Measurements from ENCODE around the gene NIPBL.
"Not testable (repeated sequence)": the region's sequence is repeated elsewhere in the genome, so short reads cannot be mapped to it uniquely, and the experiment has no call there.

The NIPBL gene

DNA sequence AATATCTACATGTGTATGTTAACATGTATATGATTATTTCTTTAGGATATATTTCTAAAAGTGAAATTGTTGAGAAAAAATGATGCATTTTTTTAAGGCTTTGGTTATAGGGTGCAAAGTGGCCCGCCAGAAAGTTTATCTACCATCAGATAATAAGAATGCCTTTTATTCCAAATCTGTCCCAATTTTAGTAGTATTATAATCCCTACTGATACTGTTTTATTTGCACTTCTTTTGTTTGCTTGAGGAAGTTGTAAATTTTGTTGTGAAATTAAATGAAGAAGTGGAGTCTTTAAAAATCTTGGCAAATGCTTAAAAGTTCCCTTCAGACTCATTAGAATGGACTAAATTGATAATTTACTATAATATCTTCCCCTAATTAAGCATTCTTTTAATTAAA is 73.0 kb downstream of the NIPBL start:
- no peak for DNase-seq

DNA sequence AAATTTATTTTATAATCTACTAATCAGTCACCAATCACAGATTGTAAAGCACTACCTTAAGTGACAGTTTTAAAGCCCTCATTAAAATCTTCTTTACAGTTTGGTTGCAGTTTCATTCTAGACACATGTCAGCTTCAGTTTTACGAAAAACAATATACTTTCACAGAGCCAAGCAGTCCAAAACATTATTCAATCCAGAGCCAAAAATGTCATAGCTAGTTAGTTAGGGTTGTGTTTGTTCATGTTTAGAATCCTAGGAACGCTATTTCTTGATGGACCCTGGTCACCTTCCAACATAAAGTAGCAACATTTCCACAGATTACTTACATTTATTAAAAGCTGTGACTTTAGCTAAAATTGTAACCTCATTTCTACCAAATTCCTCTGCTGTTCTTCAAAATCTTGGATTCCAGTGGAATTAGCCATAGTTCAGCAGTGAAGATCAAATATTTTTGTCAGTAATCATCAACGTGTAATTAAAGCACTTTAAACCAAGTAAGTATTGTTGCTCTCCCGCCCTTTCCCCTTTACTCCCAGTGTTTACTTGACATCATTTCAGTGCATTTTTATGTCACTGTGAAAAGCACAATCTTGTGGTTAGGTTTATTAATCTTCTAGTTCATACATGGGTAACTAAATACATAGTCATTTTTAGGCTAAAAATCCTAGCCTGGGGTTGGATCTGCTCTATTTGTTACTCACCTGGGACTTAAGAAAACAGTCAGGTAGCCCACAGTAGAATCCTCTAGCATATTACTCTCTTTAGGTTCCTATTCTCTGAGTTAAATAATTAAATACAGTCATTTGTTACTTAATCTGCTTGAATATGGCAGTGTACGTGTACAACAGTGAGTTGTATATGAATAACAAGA is 74.3 kb downstream of the NIPBL start:
- no peak for DNase-seq

DNA sequence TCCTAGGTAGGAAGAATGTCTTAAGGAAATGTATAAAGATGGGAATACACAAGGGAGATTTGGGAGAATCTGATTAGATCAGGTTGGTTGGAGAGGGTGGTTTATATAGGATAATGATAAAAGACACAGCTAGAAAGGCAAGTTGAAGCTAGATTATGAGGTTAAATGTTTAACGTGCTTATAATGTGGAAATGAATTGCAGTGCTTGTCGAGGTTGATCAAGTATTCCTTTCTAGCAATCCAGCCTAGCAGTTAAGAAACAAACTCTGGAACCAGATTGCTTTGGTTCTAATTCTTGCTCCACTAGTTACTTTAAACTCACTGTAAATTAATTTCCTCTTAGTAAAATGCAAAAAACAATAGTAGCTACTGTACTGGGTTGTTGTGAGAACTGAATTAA is 76.5 kb downstream of the NIPBL start:
- no peak for DNase-seq

DNA sequence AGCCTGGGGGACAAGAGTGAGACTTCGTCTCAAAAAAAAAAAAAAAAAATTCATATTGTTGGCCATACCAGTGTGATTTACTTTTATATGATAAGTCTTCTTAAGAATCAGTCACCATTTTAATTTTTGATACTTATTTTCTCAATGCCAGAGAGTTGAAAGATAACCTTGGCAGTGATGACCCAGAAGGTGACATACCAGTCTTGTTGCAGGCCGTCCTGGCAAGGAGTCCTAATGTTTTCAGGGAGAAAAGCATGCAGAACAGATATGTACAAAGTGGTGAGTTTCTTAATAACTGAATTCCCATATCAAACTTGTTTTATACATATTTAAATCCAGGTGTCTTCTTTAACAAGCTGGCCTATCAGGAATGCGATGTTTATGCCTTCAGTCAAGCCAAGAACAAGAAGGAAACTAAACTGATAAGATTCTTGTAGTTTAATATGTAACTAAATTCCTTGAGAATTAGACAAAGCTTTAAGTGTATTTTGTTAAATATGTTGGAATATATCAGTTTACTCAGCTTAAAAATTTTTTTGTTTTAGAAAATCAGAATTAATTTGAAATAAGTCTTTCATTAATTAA is 81.5 kb downstream of the NIPBL start:
- no peak for DNase-seq

DNA sequence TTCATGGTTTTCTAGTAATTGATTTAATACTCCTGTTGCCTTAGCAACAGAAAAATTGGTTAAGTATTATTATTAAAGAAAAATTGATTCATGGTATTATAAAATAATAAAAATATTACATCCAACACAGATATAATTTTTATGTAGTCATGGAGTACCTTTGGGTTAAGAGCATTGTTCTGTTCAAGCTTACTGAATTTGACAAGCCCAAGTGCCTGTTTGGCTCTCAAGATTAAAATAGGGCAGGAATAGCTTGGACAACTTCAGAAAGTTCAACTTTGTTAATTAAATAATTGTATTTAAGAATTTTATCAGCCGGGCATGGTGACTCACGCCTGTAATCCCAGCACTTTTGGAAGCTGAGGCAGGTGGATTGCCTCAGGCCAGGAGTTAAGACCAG is 82.0 kb downstream of the NIPBL start:
- no peak for DNase-seq

DNA sequence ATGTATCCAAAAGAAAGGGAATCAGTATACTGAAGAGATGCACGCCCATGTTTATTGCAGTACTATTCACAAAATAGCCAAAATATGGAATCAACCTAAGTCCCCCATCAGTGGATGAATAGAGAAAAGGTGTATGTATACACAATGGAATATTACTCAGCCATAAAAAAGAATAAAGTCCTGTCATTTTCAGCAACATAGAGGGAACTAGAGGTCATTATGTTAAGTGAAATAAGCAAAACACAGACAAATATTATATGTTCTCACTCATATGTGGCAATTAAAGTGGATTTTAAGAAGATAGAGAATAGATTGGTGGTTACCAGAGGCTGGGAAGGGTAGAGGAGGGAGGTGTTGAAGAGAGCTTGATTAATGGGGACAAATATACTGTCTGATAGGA is 88.6 kb downstream of the NIPBL start:
- no peak for DNase-seq

DNA sequence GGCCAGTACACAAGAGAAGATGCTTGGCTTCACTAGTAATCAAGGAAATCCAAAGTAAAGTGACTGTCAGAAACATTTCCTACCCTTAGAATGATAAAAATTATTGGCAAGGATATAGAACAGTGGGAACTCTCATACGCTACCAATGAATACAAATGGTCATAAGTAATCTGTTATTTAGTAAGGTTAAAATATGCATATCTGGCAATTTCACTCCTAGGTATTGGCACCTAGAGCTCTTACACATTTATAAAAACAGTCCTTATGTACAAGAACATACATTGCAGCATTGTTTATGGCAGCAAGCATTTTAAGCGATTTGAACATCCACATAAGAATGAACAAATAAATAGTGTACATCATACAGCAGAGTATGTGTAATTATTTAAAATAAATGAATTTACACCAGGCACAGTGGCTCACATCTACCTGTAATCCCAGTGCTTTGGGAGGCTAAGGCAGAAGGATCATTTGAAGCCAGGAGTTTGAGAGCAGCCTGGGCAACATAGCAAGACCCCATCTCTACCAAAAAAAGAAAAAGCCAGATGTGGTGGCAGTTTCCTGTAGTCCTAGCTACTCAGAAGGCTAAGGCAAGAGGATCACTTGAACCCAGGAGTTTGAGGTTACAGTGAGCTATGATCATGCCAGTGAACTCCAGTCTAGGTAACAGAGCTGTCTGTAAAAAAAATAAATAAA is 93.3 kb downstream of the NIPBL start:
- DNase-seq, result no peak

DNA sequence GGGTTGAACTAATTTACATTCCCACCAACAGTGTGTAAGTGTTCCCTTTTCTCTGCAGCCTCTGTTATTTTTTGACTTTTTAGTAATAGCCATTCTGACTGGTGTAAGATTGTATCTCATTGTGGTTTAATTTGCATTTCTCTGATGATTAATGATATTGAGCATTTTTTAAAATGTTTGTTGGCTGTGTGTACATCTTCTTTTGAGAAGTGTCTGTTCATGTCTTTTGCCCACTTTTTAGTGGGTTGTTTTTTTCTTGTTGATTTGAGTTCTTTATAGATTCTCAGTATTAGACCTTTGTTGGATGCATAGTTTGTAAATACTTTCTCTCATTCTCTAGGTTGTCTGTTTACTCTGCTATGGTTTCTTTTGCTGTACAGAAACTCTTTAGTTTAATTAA is 101.6 kb downstream of the NIPBL start:
- no peak for DNase-seq

DNA sequence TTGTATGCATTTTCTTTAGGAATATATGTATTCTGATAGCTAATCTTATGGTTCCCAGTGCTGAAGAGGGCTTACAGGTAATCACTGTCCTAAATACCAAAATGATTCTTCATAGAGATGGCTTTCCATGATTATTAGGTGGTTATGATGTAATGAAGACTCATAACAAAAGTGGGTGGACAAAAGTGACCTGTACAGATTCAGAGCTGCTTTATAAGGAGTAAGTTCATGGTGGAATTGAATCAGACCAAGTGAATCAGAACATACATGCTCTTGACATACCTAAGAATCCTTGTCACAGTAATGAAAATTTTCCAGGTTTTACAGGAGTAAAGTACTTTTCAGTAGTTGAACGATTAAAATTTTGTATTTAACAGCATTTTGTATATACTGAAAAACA is 105.6 kb downstream of the NIPBL start:
- DNase-seq, result no peak

DNA sequence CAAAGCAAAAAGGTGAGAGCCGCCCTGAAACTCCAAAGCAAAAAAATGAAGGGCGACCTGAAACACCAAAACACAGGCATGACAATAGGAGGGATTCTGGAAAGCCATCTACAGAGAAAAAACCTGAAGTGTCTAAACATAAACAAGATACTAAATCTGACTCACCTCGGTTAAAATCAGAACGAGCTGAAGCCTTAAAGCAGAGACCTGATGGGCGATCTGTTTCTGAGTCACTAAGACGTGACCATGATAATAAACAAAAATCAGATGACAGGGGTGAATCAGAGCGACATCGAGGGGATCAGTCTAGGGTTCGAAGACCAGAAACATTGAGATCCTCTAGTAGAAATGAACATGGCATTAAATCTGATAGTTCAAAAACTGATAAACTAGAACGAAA is 108.8 kb downstream of the NIPBL start:
- no peak for DNase-seq

DNA sequence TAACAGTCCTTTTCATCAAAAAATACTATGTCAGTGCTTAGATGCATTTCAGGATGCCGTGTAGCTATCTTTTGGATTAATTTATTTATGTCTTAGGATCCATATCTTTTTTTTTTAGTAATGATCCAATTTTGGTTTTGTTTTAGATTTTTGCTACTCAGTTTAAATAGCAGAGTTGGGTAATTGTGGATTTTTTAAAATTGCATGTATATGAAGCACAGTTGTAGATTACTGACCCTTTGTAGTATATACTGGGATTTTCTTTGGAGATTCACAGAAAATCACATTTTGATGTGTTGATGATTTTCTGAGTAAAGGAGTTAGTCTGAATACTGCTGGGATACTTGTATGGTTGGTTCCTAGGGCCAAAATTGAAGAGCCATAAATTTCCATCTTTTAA is 111.8 kb downstream of the NIPBL start:
- DNase-seq, result no peak

DNA sequence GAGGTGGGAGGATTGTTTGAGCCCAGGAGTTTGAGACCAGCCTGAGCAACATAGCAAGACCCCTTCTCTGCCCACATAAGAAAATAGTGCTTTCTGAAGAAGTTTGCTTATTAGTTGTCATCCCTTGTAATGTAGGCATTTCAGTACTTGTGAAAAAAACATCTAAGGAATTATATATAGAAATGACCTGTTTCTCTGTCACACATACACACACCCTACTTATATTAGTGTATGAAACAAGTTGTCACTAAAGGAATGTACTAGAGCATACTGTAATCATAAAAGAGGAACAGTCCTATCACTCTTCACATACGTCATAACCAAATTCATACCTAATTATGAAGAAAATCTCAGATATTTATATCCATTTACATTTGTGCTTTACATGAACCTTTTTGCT is 122.0 kb downstream of the NIPBL start:
- DNase-seq, result no peak

DNA sequence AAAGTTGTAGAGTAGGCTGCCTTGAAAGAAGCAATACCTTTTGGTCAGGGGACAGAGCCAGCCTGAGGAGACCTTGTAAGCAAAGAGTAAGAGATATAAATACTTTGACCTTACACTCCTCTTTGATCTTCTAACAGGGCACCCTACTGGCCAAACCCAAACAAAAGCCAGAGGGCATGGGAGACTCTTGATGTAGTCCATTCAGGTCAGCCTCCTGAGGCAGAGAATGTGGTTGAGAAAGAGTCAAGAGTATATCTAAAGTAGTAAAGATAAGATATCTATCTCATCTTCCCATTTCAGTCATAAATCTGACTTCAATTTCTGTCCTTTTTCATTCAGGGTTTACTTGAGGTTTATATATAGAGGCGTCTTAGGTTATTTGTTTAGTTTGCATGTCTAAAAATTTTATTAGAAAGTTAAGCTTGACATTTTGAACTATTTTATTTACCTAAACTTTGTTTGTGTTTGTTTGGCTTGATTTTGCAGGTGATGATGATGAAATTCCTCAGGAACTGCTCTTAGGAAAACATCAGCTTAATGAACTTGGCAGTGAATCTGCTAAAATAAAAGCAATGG is 125.7 kb downstream of the NIPBL start:
- no peak for DNase-seq

DNA sequence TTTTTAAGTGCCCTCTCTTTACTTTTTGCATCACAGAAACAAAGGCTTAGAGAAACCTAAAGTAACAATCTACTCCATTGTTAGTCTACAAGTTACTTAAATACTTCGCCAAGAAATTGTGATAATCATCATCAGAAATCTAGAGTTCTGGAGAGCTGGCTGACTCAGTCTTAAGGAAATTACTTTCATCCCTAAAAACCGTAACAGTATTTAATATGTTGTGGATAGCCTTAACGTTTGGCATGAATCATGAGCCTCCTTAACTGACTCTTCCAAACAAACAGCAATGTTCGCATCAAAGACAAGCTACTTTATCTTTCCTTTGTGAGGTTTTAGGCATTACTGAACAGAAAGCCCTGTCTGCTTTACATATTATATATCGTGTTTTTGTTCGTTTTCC is 128.7 kb downstream of the NIPBL start:
- DNase-seq, result no peak

DNA sequence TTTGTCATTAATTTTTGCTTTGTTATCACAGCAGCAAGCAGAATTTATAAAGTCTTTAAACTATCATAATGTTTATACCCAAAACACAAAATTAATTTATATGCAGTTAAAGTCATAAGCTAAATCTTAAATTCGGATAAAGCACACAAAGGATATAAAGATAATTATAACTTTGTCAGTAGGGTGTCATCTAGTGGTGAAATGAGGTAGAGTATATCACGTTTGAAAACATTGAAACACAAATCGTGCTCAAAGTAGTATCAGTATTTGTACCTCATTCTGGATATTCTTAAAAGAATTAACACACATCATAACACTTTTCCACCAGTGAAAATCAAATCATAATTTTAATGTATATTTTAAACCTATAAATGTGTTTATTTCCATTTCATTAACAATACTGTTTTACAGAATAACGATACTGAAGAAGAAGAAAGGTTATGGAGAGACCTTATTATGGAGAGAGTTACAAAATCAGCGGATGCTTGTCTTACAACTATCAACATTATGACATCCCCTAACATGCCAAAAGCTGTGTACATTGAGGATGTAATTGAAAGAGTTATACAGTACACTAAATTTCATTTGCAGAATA is 129.5 kb downstream of the NIPBL start:
- no peak for DNase-seq

DNA sequence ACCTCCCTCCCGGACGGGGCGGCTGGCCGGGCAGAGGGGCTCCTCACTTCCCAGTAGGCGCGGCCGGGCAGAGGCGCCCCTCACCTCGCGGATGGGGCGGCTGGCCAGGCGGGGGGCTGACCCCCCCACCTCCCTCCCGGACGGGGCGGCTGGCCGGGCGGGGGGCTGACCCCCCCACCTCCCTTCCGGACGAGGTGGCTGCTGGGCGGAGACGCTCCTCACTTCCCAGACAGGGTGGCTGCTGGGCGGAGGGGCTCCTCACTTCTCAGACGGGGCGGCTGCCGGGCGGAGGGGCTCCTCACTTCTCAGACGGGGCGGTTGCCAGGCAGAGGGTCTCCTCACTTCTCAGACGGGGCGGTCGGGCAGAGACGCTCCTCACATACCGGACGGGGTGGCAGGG is 136.6 kb downstream of the NIPBL start:
- DNase-seq, result not testable (repeated sequence)

DNA sequence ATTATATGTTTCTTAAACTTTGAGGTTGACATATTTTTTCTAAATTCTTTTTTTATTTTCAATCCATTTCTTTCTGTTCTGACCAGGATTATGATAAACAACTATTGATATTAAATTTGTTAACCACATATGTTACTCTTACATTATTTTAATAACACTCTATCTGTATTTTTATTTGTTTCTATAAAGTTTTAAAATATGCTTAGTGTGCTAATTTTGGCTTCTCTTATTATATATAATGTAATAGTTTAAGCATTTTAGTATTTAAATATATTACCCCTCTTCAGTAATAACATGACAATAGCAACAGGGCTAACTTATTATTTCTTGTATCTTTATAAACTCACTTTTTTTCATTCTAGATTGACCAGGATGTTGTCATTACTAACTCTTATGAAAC is 137.8 kb downstream of the NIPBL start:
- DNase-seq, result no peak

DNA sequence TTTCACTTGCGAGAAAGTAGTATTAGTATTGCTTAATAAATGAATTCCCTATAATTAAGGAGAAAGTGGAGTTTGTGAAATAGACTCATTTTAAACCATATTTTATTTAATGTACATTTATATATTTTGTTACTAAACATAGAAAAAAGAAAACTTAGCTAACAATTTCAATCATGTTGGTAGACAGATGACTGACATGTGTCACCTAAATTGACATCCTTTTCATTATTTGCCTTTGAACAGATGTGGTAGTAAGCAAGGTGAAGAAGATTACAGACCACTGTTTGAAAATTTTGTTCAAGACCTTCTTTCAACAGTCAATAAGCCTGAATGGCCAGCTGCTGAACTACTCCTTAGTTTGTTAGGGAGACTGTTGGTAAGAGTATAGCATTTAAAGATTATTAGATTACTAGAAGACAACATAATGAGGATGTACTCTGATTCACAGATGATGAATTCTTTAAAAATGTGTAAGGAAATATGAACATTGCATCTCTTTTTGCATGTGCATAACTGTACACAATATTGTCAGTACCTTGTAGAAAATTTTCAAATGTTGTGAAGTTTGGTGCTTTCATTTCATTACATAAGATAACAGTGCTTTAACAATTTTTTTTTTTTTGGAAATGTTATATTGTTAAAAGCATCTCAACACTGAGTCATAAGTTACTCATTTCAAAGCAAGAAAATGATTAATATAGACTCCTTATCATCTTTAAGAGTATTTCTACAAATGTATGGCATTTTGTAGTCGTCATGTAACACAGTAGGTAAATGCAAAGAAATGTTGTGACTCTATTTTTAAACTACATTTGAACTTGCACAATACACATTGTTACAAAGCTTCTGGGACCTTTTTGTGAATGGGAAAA is 139.5 kb downstream of the NIPBL start:
- no peak for DNase-seq

DNA sequence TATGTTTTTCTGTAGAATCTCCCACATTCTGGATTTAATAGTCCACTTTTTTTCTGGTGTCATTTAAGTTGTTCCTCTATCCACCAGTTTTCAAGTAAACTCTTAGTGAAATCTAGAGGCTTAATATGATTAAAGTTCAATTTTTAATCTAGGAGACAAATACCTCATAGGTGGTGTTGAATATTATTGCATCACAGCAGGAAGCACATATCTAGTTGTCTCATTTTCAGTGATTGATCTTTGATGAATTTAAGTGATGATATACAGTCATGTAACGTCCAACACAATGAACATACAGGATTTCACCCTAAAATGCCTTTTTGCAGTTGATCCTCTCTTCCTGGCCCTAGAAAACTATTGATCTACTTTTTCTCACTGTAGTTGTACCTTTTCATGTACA is 152.3 kb downstream of the NIPBL start:
- DNase-seq, result no peak

DNA sequence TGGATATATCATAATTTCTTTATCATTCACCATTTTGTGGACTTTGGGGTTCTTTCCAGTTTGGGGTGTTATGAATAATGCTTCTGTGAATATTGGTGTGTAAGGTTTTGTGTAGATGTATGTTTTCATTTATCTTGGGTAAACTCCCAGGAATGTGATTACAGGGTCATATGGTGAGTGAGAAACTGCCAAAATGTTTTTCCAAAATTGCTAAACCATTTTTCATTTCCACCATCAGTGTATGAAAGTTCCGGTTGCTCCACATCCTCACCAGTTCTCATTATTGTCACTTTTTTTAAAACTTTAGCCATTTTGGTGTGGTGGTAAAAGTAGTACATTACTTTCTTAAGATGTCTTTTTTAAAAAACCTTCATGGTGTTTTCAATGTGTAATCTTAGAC is 152.9 kb downstream of the NIPBL start:
- no peak for DNase-seq

DNA sequence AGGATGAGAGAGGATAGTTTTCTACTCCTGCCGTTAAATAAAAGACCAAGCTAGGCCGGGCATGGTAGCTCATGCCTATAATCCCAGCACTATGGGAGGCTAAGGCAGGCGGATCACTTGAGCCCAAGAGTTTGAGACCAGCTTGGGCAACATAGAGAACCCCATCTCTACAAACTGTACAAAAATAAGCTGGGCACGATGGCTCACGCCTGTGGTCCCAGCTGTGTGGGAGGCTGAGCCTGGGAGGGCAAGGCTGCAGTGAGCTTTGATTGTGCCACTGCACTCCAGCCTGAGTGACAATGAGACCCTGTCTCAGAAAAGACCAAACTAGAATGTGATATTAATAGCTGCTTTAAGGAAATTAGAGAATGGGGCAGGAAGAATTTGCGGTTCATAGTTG is 158.4 kb downstream of the NIPBL start:
- no peak for DNase-seq

DNA sequence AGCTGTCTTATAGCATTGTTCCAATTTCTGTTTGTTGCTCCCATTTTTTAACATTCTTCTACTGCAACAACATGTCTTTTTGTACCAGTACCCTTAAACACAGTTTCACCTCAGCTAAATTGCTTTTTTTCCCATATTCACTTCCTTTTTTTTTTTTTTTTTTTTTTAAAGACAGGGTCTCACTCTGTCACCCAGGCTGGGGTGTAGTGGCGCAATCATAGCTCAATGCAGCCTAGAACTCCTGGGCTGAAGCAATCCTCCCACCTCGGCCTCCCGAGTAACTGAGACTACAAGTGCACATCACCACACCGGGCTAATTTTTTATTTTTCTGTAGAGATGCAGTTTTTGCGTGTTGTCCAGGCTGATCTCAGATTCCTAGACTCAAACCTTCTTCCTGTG is 161.3 kb downstream of the NIPBL start:
- DNase-seq, result no peak
